HUES64 (cell line): ENCODE data around the gene PCSK6.

Experiments
- H3K27ac ChIP-seq: 2 replicates; pipeline ENCODE4 v1.7.0; 2013; ENCODE audit warnings: low read depth, low read length, inconsistent platforms
- H3K27me3 ChIP-seq: 2 replicates; pipeline ENCODE4 v1.6.1; 2013; ENCODE audit warnings: mild to moderate bottlenecking, low read length; ENCODE audit not compliant: insufficient read depth
- H3K36me3 ChIP-seq: 2 replicates; pipeline ENCODE4 v1.6.1; 2013; ENCODE audit warnings: mild to moderate bottlenecking, low read length; ENCODE audit not compliant: insufficient read depth
- H3K4me1 ChIP-seq: 2 replicates; pipeline ENCODE4 v1.6.1; 2013; ENCODE audit warnings: mild to moderate bottlenecking, low read length, moderate library complexity; ENCODE audit not compliant: insufficient read depth
- H3K4me3 ChIP-seq: 2 replicates; pipeline ENCODE4 v1.5.1; 2013; ENCODE audit warnings: mild to moderate bottlenecking, low read length, moderate library complexity
- H3K9ac ChIP-seq: 2 replicates; pipeline ENCODE4 v1.6.1; 2013; ENCODE audit warnings: mild to moderate bottlenecking, low read depth, low read length
- H3K9me3 ChIP-seq: 2 replicates; pipeline ENCODE4 v1.6.1; 2013; ENCODE audit warnings: low read depth, low read length; ENCODE audit not compliant: insufficient read depth
- WGBS: fragments of 150-250, 120-280 bp; methylation state at CpG from one replicate; pipeline ENCODE4 v1.1.7; 2013; ENCODE audit warnings: missing lambda C conversion rate; 5-methylcytosine and 5-hydroxymethylcytosine counted together

Gene PCSK6

DNA sequence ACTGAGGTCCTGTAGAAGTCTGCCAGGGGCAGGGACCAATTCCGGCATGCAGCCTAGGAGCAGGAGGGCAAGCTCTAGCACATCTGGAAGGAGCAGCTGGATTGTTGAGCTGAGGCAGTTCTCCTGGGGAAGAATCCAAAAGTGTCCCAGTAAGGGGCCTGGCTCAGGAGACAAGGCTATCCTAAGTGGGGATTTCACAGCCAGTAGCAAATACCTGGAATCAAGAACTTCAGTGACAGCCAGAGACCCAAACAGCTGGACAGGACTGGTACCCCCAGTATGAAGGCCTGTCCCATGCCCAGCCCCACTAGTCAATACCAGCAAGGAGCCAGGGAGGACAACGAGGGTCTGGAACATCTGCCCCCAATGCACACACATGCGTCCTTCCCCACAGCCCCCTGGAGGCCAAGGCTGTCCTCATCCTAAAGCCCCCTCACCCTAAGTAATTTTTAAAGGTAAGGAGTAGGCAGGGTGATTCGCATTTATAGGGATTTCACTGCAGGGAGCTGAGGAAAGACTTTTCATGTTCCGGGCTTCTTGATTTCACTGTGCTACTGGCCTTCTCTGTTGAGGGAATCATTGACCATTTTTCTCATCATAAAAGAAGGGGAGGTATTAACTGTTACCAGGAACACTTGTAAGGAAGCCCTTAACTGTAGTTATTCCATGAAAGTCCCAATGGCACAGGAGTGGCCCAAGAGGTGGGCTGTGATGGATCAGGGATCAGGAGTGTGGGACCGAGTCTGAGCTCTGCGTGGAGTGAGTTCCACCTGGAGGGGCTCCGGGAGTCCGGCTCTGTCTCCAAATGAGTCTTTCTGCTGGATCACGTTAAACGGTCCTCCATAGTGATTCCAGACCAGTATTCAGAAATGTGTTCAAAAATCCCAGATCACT is 235.1 kb downstream of the PCSK6 start:
- Histone ChIP-seq H3K36me3 (no peaks in the 10 kb centered on the region), H3K27ac (no peak overlapping the region), H3K27me3 (peaks cover 11% of the 10 kb centered on the region; the same call in 1 of the 2 replicates), H3K4me3 (no peak overlapping the region), H3K4me1 (peaks cover 27% of the 10 kb centered on the region), H3K9me3 (no peaks in the 10 kb centered on the region), H3K9ac (no peak overlapping the region)
- 89% methylated on average over 10 of the region's 11 CpGs for WGBS
